GM10847 (cell line): ENCODE data around the gene ENOPH1.

Experiments
- POLR2A ChIP-seq: IDR thresholded peaks from 2 replicates; pipeline ENCODE4 v1.6.1; 2011; ENCODE audit not compliant: insufficient read length; ENCODE audit errors: extremely low read depth

ENOPH1 gene

DNA sequence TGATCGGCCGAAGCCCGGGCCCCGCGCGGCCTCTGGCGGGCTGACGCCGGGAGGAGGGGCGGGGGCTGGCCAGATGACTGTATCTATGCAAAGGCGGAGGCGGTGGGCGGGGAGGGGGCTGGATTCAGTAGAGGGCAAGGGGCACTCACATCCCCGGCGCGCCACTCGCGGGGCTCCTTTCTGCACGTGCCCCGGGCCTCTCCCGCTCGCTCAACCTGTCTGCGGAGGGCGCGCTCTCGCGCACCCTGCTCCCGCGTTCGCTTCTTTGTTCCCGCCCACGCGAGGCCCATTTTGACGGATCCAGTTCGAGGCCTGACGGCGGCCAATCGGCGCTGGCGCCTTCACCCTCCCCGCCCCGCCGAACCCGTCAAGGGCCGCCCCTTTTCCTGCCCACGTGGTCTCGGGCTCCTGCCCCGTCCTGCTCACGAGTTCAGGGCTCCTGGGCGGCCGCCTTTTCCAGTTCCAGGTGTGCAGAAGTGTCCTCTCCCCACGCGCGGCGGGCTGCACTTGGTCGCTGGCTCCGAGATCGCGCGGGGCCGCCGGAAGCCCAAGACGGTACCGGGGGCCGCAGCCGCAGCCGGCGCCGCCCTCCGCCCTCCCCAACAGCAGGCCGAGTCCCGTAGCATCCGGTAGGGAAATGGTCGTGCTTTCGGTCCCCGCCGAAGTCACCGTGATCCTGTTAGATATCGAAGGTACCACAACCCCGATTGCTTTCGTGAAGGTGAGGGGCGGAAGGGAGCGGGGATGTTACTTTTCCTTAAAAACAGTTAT is at the start of gene ENOPH1, which contains the start of gene HNRNPDL:
Gene ENOPH1 (plus strand): TSS at position 398 of the 771 bp plus-strand sequence. CDS start 240 bp downstream, at position 638.
Gene HNRNPDL (minus strand): TSS at position 270 of the 771 bp plus-strand sequence. CDS start 772 bp downstream, outside the sequence.
- TF ChIP-seq POLR2A, result peak; percentile 67

GRCh38 chr4:82380831-82381230 is 49.6 kb upstream of the ENOPH1 start:
- no peak for TF ChIP-seq POLR2A

- TF ChIP-seq POLR2A, result no peak
Measured at GRCh38 chr4:82381235-82381634, 49.2 kb upstream of the ENOPH1 start.

GRCh38 chr4:82381661-82382296 is 48.6 kb upstream of the ENOPH1 start:
- no peak for TF ChIP-seq POLR2A

DNA sequence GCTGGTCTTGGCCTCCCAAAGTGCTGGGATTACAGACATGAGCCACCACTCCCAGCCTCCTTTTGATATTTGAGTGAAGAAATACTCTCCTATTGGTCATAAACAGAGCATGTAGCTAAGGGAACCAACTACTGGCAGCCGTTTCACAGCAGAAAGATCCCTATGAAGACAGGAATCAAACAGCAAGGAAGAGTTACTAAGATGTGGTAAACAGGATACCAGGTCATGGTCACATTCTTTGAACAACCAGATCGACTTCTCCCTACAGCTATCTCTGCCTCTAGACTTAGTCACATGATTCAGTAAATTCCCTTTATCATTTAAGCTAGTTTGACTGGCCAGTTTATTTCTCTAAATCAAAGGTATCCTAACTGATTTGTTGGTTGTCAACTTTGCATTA is 47.6 kb upstream of the ENOPH1 start:
- no peak for TF ChIP-seq POLR2A

DNA sequence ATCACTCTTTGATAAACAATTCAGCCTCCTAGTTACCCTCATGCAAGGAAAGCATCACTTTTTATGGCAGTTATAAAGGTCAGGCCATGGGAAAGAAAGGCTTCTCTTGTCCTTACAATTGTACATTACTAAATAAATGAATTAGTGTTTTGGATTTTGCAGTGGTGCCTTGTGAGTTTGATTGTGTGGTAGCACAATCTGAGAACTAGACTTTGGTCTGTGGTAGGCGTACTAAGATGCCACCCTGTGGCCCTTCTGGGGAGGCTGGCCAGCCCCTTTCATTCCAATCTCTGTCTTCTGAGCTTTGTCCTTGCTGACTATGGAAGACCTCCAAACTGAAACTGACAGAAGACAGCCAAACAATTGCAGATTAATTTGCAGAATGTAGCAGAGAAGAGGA is 42.0 kb upstream of the ENOPH1 start:
- no peak for TF ChIP-seq POLR2A

GRCh38 chr4:82394896-82395295 is 35.5 kb upstream of the ENOPH1 start:
- TF ChIP-seq POLR2A, result no peak

DNA sequence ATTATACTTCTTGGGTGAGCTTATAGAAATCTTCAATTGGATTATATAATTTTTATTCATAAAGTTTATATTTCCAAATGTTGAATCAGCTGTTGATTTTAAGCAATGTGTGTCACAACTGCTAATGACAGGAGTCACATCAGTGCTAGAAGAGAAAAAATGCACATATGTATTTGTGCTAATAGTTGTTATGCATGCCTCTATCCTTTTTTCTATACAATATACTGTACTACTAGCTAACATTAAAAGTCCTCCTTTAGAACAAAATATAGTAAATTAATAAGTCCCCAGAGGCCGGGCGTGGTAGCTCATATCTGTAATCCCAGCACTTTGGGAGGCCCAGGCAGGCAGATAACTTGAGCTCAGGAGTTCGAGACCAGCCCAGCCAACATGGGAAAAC is 32.9 kb upstream of the ENOPH1 start:
- TF ChIP-seq POLR2A, result no peak

GRCh38 chr4:82398263-82398662 is 32.1 kb upstream of the ENOPH1 start:
- TF ChIP-seq POLR2A, result no peak

GRCh38 chr4:82401600-82401999 is 28.8 kb upstream of the ENOPH1 start:
- TF ChIP-seq POLR2A, result no peak

- TF ChIP-seq POLR2A, result no peak
Measured at GRCh38 chr4:82402196-82402775, 28.1 kb upstream of the ENOPH1 start.

DNA sequence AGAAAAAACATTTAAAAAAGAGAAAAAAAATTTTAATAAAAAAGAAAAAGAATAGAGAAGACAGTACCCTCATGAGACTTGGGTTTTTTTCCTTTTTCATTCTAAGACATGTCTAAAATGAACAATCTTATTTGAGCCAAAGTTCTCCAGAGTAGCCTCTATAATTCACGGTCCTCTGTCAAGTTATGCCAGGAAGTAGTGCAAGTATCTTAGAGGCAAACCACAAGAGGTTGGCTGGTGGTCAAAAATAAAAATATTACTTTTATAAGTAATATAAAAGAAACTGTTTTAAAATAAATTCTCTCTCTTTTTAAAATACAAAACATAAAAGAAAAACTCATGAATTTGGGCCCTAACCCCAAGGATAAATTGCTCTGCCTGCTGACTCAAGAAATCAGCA is 26.7 kb upstream of the ENOPH1 start:
- no peak for TF ChIP-seq POLR2A

DNA sequence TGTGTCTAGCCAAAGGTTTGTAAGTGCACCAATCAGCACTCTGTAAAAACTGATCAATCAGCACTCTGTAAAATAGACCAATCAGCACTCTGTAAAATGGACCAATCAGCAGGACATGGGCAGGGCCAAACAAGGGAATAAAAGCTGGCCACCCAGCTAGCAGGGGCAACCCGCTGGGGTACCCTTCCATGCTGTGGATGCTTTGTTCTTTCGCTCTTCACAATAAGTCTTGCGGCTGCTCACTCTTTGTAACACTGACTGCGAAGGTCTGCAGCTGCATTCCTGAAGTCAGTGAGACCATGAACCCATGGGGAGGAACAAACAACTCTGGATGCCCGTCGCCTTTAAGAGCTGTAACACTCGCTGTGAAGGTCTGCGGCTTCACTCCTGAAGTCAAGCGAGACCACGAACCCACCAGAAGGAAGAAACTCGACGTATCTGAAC is 14.4 kb upstream of the ENOPH1 start:
- no peak for TF ChIP-seq POLR2A

GRCh38 chr4:82419451-82419850 is 10.9 kb upstream of the ENOPH1 start:
- no peak for TF ChIP-seq POLR2A

DNA sequence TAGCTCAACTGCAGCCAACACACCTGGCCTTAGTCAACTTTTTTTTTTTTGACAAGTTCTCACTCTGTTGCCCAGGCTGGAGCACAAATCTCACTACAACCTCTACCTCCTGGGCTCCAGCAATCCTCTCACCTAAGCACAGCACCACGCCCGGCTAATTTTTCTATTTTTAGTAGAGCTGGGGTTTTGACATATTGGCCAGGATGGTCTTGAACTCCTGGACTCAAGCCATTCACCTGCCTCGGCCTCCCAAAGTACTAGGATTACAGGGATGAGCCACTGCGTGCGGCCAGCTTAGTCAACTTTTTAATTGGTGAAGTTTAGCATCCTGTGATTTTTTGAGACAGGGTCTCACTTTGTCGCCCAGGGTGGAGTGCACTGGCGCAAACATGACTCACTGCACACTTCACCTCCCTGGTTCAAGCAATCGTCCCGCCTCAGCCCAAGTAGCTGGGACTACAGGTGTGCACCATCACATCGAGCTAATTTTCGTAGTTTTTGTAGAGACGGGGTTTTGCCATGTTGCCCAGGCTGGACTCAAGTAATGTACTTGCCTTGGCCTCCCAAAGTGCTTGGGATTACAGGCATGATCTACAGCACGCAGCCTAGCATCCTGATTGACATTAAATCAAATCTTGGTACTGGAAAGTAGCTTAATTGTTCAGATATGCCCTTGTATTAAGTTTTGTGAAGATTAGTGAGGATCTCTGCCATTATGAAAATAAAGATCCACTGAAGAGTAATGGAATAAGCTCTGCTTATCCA is 8.4 kb upstream of the ENOPH1 start:
- no peak for TF ChIP-seq POLR2A
